ENCODE results near the gene BEST4. TPM values are rescaled to one million over a fixed set of nuclear protein-coding genes. Genes with fewer than 3 reads are reported as not detected.
A peak's percentile ranks its signal among the peaks of the same experiment; 100 is the strongest.
"Not testable (repeated sequence)": the region's sequence is repeated elsewhere in the genome, so short reads cannot be mapped to it uniquely, and the experiment has no call there.

The BEST4 gene
- total RNA-seq, 2 experiments from 2014 or later: 0.44 to 3.1 TPM

DNA sequence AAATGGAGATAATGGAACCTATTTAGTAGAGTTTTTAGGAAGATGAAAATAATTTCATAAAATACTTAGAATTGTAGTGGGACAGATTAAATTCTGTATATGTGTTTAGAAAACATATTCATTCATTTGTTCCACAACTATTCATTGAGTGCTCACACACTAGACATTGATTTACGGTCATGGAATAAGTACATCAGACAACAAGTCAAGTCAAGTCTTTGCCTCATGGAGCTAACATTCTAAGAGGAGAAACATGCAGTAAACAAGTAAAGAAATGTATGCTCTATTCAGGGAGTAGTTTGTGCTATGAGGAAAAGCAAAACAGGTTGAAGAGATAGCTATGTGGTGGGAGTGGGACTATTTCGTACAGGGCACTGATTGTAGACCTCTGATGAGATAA lies 29.3 kb upstream of the BEST4 start:
- BruUV-seq (replicated peaks): no TSS peak
- ChIA-PET POLR2A (interaction anchor here (0.9 to 6.7 kb wide), 5 partner anchors 8 to 95 kb away, joined by 3 to 83 read pairs (median 50); partner anchors contain the start of genes BTBD19 and RNU5D-1), CTCF (ENCODE audit: unreplicated experiment) (no interaction called here)
- Histone ChIP-seq H3K9me3 (ENCODE audit: low read length) (no peaks in the 10 kb centered on the region), H3K36me3 (ENCODE audit: insufficient read depth, low read length) (no peaks in the 10 kb centered on the region), H3K9me2 (ENCODE audit: insufficient read depth, low read length) (no peaks in the 10 kb centered on the region), H3K4me2 (ENCODE audit: low read length) (no peak overlapping the region), H3K27ac (ENCODE audit: low read depth, low read length, poor library complexity, severe bottlenecking) (no peak overlapping the region), H3K4me1 (ENCODE audit: insufficient read depth, low read length, poor library complexity, severe bottlenecking) (peaks cover 31% of the 10 kb centered on the region), H2AFZ (ENCODE audit: low read length) (no peak overlapping the region), H3K79me2 (ENCODE audit: insufficient read depth, low read depth, low read length) (no peaks in the 10 kb centered on the region), H4K20me1 (ENCODE audit: insufficient read depth, low read length) (no peaks in the 10 kb centered on the region), H3K4me3 (ENCODE audit: low read depth, low read length, poor library complexity, severe bottlenecking) (no peak overlapping the region)
- intact Hi-C loops (cut with micrococcal nuclease; ENCODE audit: unreplicated experiment): no loop called here
- TF ChIP-seq, protein P1, sequence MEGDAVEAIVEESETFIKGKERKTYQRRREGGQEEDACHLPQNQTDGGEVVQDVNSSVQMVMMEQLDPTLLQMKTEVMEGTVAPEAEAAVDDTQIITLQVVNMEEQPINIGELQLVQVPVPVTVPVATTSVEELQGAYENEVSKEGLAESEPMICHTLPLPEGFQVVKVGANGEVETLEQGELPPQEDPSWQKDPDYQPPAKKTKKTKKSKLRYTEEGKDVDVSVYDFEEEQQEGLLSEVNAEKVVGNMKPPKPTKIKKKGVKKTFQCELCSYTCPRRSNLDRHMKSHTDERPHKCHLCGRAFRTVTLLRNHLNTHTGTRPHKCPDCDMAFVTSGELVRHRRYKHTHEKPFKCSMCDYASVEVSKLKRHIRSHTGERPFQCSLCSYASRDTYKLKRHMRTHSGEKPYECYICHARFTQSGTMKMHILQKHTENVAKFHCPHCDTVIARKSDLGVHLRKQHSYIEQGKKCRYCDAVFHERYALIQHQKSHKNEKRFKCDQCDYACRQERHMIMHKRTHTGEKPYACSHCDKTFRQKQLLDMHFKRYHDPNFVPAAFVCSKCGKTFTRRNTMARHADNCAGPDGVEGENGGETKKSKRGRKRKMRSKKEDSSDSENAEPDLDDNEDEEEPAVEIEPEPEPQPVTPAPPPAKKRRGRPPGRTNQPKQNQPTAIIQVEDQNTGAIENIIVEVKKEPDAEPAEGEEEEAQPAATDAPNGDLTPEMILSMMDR (conservative IDR thresholded peaks at IDR 0.05; ENCODE audit: low read length): no peak
- no peak for TF ChIP-seq EZH2phosphoT487 (IDR thresholded peaks at IDR 0.05; ENCODE audit: borderline replicate concordance, low read depth, low read length)
- DNase-seq (ENCODE audit: low spot score): no peak

DNA sequence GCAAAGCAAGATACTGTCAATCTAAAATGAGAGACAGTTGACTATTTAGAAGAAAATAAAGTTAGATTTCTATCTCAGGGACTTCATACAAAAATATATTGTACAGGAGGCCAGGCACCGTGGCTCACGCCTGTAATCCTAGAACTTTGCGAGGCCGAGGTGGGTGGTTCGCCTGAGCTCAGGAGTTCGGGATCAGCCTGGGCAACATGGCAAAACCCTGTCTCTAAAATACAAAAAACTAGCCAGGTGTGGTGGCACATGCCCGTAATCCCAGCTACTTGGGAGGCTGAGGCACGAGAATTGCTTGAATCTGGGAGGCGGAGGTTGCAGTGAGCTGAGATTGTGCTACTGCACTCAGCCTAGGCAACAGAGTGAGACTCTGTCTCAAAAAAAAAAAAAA lies 28.0 kb upstream of the BEST4 start:
- H3K9me3 ChIP-seq (ENCODE audit: low read length); H4K20me1 ChIP-seq (ENCODE audit: insufficient read depth, low read length); H3K36me3 ChIP-seq (ENCODE audit: insufficient read depth, low read length); H3K9me2 ChIP-seq (ENCODE audit: insufficient read depth, low read length); H2AFZ ChIP-seq (ENCODE audit: low read length); H3K79me2 ChIP-seq (ENCODE audit: insufficient read depth, low read depth, low read length); H3K27ac ChIP-seq (ENCODE audit: low read depth, low read length, poor library complexity, severe bottlenecking); H3K4me2 ChIP-seq (ENCODE audit: low read length); CTCF ChIA-PET (ENCODE audit: unreplicated experiment); H3K4me3 ChIP-seq (ENCODE audit: low read depth, low read length, poor library complexity, severe bottlenecking); BruUV-seq (replicated peaks); intact Hi-C loops (cut with micrococcal nuclease; ENCODE audit: unreplicated experiment); DNase-seq (ENCODE audit: low spot score): not testable (repeated sequence)
- POLR2A ChIA-PET: interaction anchor here (0.8 to 1.0 kb wide), 2 partner anchors 83 to 84 kb away, joined by 3 to 4 read pairs; no protein-coding TSS in a partner anchor
- peaks cover 25% of the 10 kb centered on the region for H3K4me1 ChIP-seq (ENCODE audit: insufficient read depth, low read length, poor library complexity, severe bottlenecking)

DNA sequence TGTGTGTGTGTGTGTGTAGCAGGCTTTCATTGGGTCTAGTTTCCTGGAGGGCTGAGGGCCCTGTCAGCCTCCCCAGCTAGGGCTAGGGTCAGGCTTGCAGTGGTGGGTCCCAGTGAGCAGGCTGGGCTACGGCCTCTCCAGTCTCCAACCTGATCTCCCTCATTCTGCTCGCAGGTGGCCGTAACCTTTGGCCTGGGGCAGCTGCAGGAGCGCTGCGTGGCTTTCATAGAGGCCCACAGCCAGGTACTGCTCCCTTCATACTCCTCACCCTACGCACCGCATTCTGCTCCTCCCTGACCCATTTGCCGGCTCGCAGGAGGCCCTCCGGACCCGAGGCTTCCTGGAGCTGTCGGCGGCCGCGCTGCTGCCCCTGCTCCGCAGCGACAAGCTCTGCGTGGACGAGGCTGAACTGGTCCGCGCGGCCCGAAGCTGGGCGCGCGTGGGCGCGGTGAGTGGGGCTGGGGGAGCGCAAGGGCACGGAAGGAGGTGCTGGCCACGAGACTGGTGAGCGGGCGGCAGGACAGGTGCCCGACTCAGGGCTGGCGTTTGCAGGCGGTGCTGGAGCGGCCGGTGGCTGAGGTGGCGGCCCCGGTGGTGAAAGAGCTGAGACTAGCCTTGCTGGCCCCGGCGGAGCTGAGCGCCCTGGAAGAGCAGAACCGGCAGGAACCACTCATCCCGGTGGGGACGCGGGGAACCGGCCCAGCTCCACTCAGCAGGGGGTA lies 25.0 kb upstream of the BEST4 start:
- ChIA-PET CTCF (ENCODE audit: unreplicated experiment) (no interaction called here), POLR2A (interaction anchor here (0.6 to 2.4 kb wide), 6 partner anchors 13 to 100 kb away, joined by 3 to 11 read pairs (median 5); partner anchors contain the start of genes PLK3 and RNU5D-1)
- Histone ChIP-seq H3K27ac (ENCODE audit: low read depth, low read length, poor library complexity, severe bottlenecking) (no peak overlapping the region), H3K4me2 (ENCODE audit: low read length) (peak overlapping the region; percentile 73), H3K79me2 (ENCODE audit: insufficient read depth, low read depth, low read length) (no peaks in the 10 kb centered on the region), H3K4me3 (ENCODE audit: low read depth, low read length, poor library complexity, severe bottlenecking) (peak overlapping the region; percentile 64), H3K4me1 (ENCODE audit: insufficient read depth, low read length, poor library complexity, severe bottlenecking) (peaks cover 35% of the 10 kb centered on the region), H3K36me3 (ENCODE audit: insufficient read depth, low read length) (no peaks in the 10 kb centered on the region), H3K9me2 (ENCODE audit: insufficient read depth, low read length) (no peaks in the 10 kb centered on the region), H3K9me3 (ENCODE audit: low read length) (no peaks in the 10 kb centered on the region), H2AFZ (ENCODE audit: low read length) (peak overlapping the region; percentile 53; the same call in 1 of the 2 replicates), H4K20me1 (ENCODE audit: insufficient read depth, low read length) (no peaks in the 10 kb centered on the region)
- BruUV-seq (replicated peaks): no TSS peak
- TF ChIP-seq EZH2phosphoT487 (IDR thresholded peaks at IDR 0.05; ENCODE audit: borderline replicate concordance, low read depth, low read length): no peak
- TF ChIP-seq, protein P1 (conservative IDR thresholded peaks at IDR 0.05; ENCODE audit: low read length): no peak
- intact Hi-C loops (cut with micrococcal nuclease; ENCODE audit: unreplicated experiment): no loop called here
- no peak for DNase-seq (ENCODE audit: low spot score)
